SK-N-SH treated with all-trans-retinoic acid at 6 μM for 48 hours (cell line): ENCODE measurements around the gene MCCC2.
"Not testable (repeated sequence)": the region's sequence is repeated elsewhere in the genome, so short reads cannot be mapped to it uniquely, and the experiment has no call there.

Source experiments
- ATAC-seq: fragments of 200-7000 bp; cut with Tn5 transposase; 3 replicates; pipeline ENCODE4 v1.9.1; 2020; ENCODE audit warnings: mild to moderate bottlenecking, moderate library complexity
- ARNTL ChIP-seq: fragments of 450-650 bp; formaldehyde crosslinking; IDR thresholded peaks from 2 replicates; pipeline ENCODE4 v1.5.0; 2020; ENCODE audit warnings: low read depth, mild to moderate bottlenecking, moderate library complexity, borderline replicate concordance
- BACH2 ChIP-seq: fragments of 250-450 bp; sonication (Bioruptor Pico); IDR thresholded peaks from 2 replicates; pipeline ENCODE4 v1.9.0; 2021; ENCODE audit warnings: mild to moderate bottlenecking, borderline replicate concordance
- CSDC2 ChIP-seq: fragments of 250-450 bp; sonication (Bioruptor Pico); IDR thresholded peaks from 2 replicates; pipeline ENCODE4 v1.5.0; 2020; ENCODE audit warnings: mild to moderate bottlenecking, moderate library complexity
- ESRRG ChIP-seq: fragments of 250-450 bp; sonication (Bioruptor Pico); IDR thresholded peaks from 2 replicates; pipeline ENCODE4 v1.6.1; 2021; ENCODE audit warnings: mild to moderate bottlenecking
- GLIS3 ChIP-seq: fragments of 250-450 bp; sonication (Bioruptor Pico); IDR thresholded peaks from 2 replicates; pipeline ENCODE4 v1.5.0; 2020; ENCODE audit warnings: mild to moderate bottlenecking, moderate library complexity
- ISL1 ChIP-seq: fragments of 250-450 bp; sonication (Bioruptor Pico); IDR thresholded peaks from 2 replicates; pipeline ENCODE4 v2.1.2; 2022; ENCODE audit warnings: mild to moderate bottlenecking, moderate library complexity
- OSR1 ChIP-seq: fragments of 250-450 bp; sonication (Bioruptor Pico); IDR thresholded peaks from 2 replicates; pipeline ENCODE4 v1.8.0; 2022; ENCODE audit warnings: moderate library complexity, mild to moderate bottlenecking, inconsistent platforms
- PPARA ChIP-seq: fragments of 250-450 bp; sonication (Bioruptor Pico); IDR thresholded peaks from 2 replicates; pipeline ENCODE4 v1.5.0; 2020; ENCODE audit warnings: mild to moderate bottlenecking, borderline replicate concordance
- RARB ChIP-seq: fragments of 250-450 bp; sonication (Bioruptor Pico); IDR thresholded peaks from 2 replicates; pipeline ENCODE4 v1.8.0; 2021; ENCODE audit warnings: mild to moderate bottlenecking, moderate library complexity
- TCF4 ChIP-seq: fragments of 250-450 bp; sonication (Bioruptor Pico); IDR thresholded peaks from 2 replicates; pipeline ENCODE4 v1.8.0; 2021; ENCODE audit warnings: mild to moderate bottlenecking, moderate library complexity, borderline replicate concordance
- TOX ChIP-seq: fragments of 250-450 bp; sonication (Bioruptor Pico); IDR thresholded peaks from 2 replicates; pipeline ENCODE4 v1.8.0; 2021; ENCODE audit warnings: mild to moderate bottlenecking, moderate library complexity, borderline replicate concordance
- ZC3H10 ChIP-seq: fragments of 250-450 bp; sonication (Bioruptor Pico); IDR thresholded peaks from 2 replicates; pipeline ENCODE4 v1.5.1; 2021; ENCODE audit warnings: mild to moderate bottlenecking, moderate library complexity
- ZFP3 ChIP-seq: fragments of 250-450 bp; sonication (Bioruptor Pico); IDR thresholded peaks from 2 replicates; pipeline ENCODE4 v1.5.0; 2020; ENCODE audit warnings: mild to moderate bottlenecking, moderate library complexity
- ZFP30 ChIP-seq: fragments of 450-650 bp; formaldehyde crosslinking; IDR thresholded peaks from 2 replicates; pipeline ENCODE4 v1.5.0; 2022; ENCODE audit warnings: mild to moderate bottlenecking, moderate library complexity
- ZNF70 ChIP-seq: fragments of 450-650 bp; formaldehyde crosslinking; IDR thresholded peaks from 2 replicates; pipeline ENCODE4 v1.5.0; 2020; ENCODE audit warnings: mild to moderate bottlenecking, moderate library complexity
- ZNF8 ChIP-seq: fragments of 450-650 bp; formaldehyde crosslinking; IDR thresholded peaks from 2 replicates; pipeline ENCODE4 v1.5.0; 2020; ENCODE audit warnings: mild to moderate bottlenecking, moderate library complexity
- TF ChIP-seq, protein P1 (sequence below): fragments of 250-450 bp; sonication (Bioruptor Pico); IDR thresholded peaks from 2 replicates; pipeline ENCODE4 v1.5.1; 2020; ENCODE audit warnings: low read depth, mild to moderate bottlenecking, moderate library complexity
- TF ChIP-seq, protein P2 (sequence below): fragments of 250-450 bp; sonication (Bioruptor Pico); IDR thresholded peaks from 2 replicates; pipeline ENCODE4 v1.8.0; 2021; ENCODE audit warnings: low read depth, mild to moderate bottlenecking, moderate library complexity, borderline replicate concordance
- TF ChIP-seq, protein P3 (sequence below): fragments of 250-450 bp; sonication (Bioruptor Pico); IDR thresholded peaks from 2 replicates; pipeline ENCODE4 v1.5.0; 2020; ENCODE audit warnings: mild to moderate bottlenecking, moderate library complexity
- TF ChIP-seq, protein P4 (sequence below): fragments of 250-450 bp; sonication (Bioruptor Pico); IDR thresholded peaks from 2 replicates; pipeline ENCODE4 v1.5.1; 2021; ENCODE audit warnings: mild to moderate bottlenecking, moderate library complexity
- TF ChIP-seq, protein P5 (sequence below): fragments of 250-450 bp; sonication (Bioruptor Pico); IDR thresholded peaks from 2 replicates; pipeline ENCODE4 v1.8.0; 2020; ENCODE audit warnings: mild to moderate bottlenecking, moderate library complexity, borderline replicate concordance

Gene MCCC2

DNA sequence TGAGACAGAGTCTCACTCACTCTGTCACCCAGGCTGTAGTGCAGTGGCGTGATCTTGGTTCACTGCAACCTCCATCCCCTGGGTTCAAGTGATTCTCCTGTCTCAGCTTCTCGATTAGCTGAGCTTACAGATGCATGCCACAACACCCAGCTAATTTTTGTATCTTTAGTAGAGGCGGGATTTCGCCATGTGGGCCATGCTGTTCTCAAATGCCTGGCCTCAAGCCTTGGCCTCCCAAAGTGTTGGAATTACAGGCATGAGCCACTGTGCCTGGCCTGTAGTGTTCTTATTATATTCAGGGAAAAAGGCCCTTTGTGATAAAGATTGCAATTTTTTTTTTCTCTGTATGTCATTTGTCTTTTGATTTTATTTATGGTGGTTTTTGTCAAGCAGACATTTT, 24.0 kb upstream of the MCCC2 start (continued):
- TF ChIP-seq, protein P1, sequence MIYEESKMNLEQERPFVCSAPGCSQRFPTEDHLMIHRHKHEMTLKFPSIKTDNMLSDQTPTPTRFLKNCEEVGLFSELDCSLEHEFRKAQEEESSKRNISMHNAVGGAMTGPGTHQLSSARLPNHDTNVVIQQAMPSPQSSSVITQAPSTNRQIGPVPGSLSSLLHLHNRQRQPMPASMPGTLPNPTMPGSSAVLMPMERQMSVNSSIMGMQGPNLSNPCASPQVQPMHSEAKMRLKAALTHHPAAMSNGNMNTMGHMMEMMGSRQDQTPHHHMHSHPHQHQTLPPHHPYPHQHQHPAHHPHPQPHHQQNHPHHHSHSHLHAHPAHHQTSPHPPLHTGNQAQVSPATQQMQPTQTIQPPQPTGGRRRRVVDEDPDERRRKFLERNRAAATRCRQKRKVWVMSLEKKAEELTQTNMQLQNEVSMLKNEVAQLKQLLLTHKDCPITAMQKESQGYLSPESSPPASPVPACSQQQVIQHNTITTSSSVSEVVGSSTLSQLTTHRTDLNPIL (CRISPR knock-in tag) = no peak
- TF ChIP-seq ZFP30 (CRISPR knock-in tag) (no peak), BACH2 (CRISPR knock-in tag) (no peak), GLIS3 (CRISPR knock-in tag) (no peak), ZFP3 (no peak), ZNF70 (CRISPR knock-in tag) (no peak), ZNF8 (no peak)
- TF ChIP-seq, all 23 proteins: peak for 0

DNA sequence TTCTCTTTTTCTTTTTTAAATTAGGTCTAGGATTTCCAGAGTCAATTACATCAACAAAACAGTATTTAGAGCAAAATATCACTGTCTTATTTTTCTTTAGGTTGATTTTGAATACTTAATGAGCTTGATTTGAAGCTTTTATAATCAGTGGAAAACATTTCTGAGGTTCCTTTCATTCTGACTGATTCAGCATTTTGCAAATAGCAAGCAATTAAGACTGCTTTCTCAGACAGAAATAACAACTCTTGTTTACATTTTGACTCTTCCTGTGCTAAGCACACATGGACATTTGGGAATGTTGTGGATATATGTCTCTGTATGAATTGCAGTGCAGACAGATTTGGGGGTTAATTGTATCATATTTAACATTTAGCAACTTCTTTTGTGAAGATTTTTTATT, 22.2 kb upstream of the MCCC2 start:
- ATAC-seq = no peak
- no peak for TF ChIP-seq ZFP30 (CRISPR knock-in tag)
- no peak for TF ChIP-seq GLIS3 (CRISPR knock-in tag)
- TF ChIP-seq, protein P2, sequence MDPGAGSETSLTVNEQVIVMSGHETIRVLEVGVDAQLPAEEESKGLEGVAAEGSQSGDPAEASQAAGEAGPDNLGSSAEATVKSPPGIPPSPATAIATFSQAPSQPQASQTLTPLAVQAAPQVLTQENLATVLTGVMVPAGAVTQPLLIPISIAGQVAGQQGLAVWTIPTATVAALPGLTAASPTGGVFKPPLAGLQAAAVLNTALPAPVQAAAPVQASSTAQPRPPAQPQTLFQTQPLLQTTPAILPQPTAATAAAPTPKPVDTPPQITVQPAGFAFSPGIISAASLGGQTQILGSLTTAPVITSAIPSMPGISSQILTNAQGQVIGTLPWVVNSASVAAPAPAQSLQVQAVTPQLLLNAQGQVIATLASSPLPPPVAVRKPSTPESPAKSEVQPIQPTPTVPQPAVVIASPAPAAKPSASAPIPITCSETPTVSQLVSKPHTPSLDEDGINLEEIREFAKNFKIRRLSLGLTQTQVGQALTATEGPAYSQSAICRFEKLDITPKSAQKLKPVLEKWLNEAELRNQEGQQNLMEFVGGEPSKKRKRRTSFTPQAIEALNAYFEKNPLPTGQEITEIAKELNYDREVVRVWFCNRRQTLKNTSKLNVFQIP (CRISPR knock-in tag) = no peak
- no peak for TF ChIP-seq TCF4
- no peak for TF ChIP-seq ARNTL (CRISPR knock-in tag)
- no peak for TF ChIP-seq ZFP3
- no peak for TF ChIP-seq TOX (CRISPR knock-in tag)
- no peak for TF ChIP-seq ZC3H10
- no peak for TF ChIP-seq RARB (CRISPR knock-in tag)
- TF ChIP-seq, protein P3, sequence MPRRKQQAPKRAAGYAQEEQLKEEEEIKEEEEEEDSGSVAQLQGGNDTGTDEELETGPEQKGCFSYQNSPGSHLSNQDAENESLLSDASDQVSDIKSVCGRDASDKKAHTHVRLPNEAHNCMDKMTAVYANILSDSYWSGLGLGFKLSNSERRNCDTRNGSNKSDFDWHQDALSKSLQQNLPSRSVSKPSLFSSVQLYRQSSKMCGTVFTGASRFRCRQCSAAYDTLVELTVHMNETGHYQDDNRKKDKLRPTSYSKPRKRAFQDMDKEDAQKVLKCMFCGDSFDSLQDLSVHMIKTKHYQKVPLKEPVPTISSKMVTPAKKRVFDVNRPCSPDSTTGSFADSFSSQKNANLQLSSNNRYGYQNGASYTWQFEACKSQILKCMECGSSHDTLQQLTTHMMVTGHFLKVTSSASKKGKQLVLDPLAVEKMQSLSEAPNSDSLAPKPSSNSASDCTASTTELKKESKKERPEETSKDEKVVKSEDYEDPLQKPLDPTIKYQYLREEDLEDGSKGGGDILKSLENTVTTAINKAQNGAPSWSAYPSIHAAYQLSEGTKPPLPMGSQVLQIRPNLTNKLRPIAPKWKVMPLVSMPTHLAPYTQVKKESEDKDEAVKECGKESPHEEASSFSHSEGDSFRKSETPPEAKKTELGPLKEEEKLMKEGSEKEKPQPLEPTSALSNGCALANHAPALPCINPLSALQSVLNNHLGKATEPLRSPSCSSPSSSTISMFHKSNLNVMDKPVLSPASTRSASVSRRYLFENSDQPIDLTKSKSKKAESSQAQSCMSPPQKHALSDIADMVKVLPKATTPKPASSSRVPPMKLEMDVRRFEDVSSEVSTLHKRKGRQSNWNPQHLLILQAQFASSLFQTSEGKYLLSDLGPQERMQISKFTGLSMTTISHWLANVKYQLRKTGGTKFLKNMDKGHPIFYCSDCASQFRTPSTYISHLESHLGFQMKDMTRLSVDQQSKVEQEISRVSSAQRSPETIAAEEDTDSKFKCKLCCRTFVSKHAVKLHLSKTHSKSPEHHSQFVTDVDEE (CRISPR knock-in tag) = no peak
- no peak for TF ChIP-seq ZNF70 (CRISPR knock-in tag)
- no peak for TF ChIP-seq PPARA
- TF ChIP-seq, protein P4, sequence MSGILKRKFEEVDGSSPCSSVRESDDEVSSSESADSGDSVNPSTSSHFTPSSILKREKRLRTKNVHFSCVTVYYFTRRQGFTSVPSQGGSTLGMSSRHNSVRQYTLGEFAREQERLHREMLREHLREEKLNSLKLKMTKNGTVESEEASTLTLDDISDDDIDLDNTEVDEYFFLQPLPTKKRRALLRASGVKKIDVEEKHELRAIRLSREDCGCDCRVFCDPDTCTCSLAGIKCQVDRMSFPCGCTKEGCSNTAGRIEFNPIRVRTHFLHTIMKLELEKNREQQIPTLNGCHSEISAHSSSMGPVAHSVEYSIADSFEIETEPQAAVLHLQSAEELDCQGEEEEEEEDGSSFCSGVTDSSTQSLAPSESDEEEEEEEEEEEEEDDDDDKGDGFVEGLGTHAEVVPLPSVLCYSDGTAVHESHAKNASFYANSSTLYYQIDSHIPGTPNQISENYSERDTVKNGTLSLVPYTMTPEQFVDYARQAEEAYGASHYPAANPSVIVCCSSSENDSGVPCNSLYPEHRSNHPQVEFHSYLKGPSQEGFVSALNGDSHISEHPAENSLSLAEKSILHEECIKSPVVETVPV (CRISPR knock-in tag) = no peak
- TF ChIP-seq ESRRG = no peak
- TF ChIP-seq CSDC2 (CRISPR knock-in tag) = no peak
- no peak for TF ChIP-seq ISL1 (CRISPR knock-in tag)
- TF ChIP-seq OSR1 (CRISPR knock-in tag) = no peak

DNA sequence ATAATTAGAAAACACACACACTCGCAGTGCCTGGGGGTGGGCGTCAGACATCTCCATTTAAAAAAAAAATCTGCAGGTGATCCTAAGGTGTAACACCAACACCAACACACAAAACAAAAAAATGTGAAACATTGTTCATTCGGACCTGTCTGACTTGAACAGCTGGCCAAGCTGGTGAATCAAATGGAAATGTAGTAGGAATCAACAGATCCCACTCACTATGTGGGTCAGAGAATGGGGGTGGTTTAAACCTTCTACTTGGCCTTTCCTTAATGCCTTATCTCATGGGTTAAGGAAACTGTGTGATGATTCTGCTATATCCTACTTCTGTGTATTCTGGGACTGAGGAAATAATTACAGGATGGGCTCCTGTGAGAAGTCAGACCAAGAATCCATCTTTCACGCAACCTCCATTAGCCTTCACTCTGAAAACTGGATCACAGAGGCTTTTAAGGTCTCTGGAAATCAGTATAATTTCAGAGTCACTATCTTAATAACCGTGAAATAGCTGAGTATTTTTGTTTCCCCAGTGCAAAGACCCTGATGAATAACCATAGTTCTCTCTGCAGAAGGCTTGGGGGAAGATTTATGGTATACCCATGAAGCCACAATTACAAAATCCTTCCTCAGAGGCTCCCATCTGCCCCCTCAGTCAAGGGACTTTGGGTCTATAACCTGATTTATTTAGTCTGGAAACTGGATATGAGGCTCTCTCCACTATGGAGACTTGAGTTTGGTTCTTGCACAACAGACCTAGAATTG, 17.2 kb upstream of the MCCC2 start:
- no peak for ATAC-seq
- TF ChIP-seq GLIS3 (CRISPR knock-in tag) = no peak
- TF ChIP-seq, protein P5, sequence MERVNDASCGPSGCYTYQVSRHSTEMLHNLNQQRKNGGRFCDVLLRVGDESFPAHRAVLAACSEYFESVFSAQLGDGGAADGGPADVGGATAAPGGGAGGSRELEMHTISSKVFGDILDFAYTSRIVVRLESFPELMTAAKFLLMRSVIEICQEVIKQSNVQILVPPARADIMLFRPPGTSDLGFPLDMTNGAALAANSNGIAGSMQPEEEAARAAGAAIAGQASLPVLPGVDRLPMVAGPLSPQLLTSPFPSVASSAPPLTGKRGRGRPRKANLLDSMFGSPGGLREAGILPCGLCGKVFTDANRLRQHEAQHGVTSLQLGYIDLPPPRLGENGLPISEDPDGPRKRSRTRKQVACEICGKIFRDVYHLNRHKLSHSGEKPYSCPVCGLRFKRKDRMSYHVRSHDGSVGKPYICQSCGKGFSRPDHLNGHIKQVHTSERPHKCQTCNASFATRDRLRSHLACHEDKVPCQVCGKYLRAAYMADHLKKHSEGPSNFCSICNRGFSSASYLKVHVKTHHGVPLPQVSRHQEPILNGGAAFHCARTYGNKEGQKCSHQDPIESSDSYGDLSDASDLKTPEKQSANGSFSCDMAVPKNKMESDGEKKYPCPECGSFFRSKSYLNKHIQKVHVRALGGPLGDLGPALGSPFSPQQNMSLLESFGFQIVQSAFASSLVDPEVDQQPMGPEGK (CRISPR knock-in tag) = no peak
- no peak for TF ChIP-seq ZNF8

DNA sequence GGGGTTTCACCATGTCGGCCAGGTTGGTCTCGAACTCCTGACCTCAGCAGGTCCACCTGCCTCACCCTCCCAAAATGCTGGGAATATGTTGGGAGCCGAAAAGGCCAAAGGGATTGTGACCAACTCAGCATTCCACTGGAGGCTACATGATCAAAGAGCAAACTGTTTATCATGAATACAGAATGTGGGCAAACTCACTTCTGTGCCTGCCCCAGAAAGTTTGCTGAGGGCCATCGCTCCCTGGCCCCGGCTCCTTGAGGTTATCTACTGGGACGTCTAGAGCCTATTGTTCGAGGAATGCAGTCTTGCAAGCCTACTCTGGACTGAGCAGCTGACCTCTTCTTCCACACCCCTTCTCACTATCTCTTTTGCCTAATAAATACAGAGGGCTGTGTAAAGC, 15.3 kb upstream of the MCCC2 start:
- ATAC-seq = not testable (repeated sequence)
